Stimulated activated CD8-positive, alpha-beta memory T cell treated with anti-CD3 and anti-CD28 coated beads, Interleukin-4, amount 100 ng/mL, for 4 hours (primary cell): ENCODE data around the gene ACTR1A.

ENCODE experiments used
- DNase-seq, 2 donors: peaks; one replicate each; pipeline ENCODE4 v3.0.0-alpha.2; 2020; ENCODE audit warnings: low read depth in 2 of 2, low spot score in 1 of 2

Gene ACTR1A

GRCh38 chr10:102485093-102485784 is 17.3 kb downstream of the ACTR1A start:
- no peak for DNase-seq

DNA sequence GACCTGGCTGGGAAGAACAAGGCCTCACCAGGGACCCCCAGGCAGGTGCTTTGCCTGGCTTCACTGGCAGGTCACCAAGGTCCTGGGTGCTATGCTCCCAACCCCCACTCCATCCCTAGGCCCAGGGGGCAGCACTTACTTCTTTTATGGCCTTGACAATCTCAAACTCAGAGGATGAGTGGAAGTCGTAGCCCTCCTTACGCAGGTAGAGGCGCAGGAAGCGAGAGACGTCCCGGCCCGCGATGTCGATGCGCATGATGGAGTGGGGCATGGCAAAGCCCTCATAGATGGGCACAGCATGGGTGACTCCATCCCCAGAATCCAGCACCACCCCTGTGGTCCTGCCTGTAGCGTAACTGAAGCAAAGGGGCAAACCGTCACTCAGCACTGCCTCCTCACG is 18.5 kb downstream of the ACTR1A start:
- no peak for DNase-seq

GRCh38 chr10:102480396-102480795 is 22.1 kb downstream of the ACTR1A start:
- DNase-seq: no peak

- DNase-seq: no peak
These were observed 22.9 kb downstream of the ACTR1A start for GRCh38 chr10:102479651-102480050.

DNA sequence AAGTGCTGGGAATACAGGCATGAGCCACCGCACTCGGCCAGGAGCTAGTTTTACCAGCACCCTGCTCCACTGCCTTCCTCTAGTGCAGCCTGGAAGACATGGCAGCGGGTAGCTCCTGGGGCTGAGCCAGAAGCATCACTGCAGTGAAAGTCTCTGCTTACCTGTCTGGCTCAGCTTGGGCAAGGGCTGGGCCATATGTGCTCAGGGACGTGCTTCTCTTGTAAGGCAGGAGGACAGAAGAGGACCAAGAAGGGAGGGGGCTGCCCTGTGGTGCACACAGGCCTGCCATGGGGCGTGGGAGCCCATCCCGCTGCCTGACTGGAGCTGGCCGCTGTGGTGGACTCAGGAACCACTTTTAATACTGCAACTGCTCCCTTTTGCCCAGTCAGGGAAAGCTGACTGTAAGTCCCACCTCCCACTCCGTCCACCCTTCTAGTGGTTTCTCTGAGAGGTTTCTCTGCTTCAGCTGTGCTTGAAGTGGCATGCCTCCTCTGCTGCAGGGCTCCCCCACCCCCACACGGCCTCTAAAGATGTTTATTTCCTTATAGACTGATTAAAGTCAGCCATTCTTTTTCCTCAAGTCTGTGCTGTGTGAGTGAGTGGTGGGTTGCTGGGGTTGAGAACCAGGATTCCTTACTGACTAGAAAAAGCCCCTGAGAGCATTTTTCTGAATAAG is 25.9 kb downstream of the ACTR1A start:
- DNase-seq: no peak

DNA sequence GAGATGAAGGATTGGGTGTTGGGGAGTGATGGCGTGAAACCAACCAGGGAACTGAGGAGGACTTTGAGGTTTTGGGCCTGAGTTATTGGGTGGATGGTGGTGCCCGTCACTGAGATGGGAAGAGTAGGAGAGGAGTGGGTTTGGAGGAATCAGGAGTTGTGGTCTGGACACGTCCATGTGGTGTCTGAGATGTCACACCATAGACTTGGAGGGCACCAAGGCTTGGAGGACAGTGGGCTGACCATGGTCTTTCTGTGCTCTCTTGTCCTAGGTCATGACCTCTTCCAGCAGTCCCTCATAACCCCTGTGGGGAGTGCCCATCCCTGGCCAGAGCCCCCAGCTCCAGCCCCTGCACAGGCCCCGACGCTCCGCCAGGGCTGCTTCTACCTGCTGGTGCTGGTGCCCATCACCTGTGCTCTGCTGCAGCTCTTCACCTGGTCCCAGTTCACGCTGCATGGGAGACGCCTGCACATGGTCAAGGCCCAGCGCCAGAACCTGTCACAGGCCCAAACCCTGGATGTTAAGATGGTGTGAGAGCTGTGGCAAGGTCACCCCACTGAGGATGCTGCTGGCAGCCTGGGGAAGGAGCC is 27.0 kb downstream of the ACTR1A start:
- DNase-seq: no peak

DNA sequence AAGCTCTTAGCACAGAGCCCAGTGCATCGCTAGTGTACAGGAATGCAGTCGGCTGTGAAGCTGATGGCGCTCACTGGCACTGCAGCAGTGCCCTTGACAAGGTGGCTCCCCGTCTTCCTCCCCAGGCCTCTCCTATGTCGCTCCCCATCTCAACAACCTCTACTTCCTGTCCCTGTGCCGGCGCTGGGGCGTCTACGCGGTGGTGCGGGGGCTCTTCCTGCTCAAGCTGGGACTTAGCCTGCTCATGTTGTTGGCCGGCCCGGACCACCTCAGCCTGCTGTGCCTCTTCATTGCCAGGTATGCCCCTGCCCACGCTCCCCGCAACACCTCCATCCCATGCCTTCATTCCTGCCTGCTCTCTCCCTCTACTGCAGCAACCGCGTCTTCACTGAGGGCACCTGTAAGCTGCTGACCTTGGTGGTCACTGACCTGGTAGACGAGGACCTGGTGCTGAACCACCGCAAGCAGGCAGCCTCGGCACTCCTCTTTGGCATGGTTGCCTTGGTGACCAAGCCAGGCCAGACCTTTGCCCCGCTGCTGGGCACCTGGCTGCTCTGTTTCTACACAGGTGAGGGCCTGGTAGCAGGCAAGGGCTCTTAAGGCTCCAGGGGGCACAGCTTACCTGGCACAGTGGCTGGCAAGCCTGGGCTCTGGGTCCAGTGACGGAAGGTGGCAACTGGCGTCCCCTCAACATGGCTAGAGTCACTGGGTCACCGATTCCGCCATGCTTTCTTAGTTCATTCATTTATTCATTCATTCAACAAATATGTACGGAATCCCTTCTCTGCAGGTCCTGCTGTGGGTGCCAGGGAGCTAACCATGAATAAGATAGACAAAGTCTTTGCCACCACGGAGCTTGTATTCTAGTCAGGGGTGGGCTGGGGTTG is 28.8 kb downstream of the ACTR1A start:
- no peak for DNase-seq

DNA sequence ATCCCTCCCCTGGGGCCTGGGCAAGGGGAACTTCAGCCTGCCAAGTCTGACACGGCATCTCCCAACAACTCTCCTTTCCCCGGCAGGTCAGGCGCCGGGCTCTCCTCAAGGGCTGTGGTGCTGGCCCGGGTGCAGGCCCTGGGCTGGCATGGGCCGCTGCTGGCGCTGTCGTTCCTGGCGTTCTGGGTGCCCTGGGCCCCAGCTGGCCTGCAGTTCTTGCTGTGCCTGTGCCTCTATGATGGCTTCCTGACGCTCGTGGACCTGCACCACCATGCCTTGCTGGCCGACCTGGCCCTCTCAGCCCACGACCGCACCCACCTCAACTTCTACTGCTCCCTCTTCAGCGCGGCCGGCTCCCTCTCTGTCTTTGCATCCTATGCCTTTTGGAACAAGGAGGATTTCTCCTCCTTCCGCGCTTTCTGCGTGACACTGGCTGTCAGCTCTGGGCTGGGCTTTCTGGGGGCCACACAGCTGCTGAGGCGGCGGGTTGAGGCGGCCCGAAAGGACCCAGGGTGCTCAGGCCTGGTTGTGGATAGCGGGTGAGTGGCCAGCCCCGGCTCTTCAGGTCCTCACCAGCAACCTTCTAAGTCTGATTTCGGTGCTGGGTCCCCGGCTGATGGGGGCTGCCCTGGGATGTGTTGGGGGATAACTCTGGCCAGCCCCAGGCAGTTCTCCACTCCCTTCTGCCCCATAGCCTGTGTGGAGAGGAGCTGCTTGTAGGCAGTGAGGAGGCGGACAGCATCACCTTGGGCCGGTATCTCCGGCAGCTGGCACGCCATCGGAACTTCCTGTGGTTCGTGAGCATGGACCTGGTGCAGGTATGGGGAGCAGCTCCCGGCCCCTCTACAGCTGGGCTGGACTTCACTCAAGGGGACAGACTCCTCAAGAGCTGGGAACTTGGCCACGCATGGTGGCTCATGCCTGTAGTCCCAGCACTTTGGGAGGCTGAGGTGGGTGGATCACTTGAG is 31.6 kb downstream of the ACTR1A start:
- DNase-seq: no peak

DNA sequence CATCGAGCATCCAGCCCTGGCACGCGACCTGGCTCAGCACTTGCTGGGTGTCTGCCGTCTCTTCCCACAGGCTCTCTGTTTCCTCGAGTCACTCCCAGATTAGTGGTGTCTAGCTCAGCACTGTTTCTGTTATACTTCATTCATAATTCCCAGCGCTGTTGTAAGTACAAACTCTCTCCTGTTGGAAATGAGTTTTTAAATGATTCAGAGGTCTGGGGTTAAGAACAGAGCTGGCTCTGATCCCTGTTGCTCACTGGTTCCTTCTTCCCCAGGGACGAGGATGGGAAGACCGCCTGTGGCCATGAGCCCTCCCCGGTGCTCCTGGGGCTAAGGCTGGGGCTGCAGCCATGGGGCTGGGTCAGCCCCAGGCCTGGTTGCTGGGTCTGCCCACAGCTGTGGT is 33.8 kb downstream of the ACTR1A start:
- no peak for DNase-seq

GRCh38 chr10:102467971-102468438 is 34.5 kb downstream of the ACTR1A start:
- no peak for DNase-seq

GRCh38 chr10:102467318-102467717 is 35.2 kb downstream of the ACTR1A start:
- DNase-seq: no peak

DNA sequence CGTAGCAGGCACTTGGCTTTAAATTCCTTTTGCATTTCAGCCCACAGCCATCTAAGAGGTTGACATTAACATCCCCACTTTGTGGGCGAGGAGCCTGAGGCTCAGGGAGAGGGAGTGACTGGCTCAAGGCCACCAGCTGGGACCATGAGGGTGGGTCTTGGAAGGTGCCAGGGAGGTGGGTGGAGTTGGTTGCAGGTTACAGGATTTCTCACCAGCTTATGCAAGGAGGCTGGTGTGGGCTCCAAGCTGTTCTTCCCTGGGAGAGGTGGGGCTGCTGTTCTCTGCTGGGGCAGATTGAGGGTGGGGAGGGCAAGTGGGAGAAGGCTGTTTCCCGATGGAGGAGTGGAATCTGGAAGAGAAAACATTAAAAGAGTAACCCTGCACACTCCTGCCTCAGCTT is 37.0 kb downstream of the ACTR1A start:
- DNase-seq: no peak

- DNase-seq: no peak
These were observed 38.5 kb downstream of the ACTR1A start for GRCh38 chr10:102463983-102464382.

GRCh38 chr10:102462512-102463054 is 39.9 kb downstream of the ACTR1A start:
- no peak for DNase-seq

DNA sequence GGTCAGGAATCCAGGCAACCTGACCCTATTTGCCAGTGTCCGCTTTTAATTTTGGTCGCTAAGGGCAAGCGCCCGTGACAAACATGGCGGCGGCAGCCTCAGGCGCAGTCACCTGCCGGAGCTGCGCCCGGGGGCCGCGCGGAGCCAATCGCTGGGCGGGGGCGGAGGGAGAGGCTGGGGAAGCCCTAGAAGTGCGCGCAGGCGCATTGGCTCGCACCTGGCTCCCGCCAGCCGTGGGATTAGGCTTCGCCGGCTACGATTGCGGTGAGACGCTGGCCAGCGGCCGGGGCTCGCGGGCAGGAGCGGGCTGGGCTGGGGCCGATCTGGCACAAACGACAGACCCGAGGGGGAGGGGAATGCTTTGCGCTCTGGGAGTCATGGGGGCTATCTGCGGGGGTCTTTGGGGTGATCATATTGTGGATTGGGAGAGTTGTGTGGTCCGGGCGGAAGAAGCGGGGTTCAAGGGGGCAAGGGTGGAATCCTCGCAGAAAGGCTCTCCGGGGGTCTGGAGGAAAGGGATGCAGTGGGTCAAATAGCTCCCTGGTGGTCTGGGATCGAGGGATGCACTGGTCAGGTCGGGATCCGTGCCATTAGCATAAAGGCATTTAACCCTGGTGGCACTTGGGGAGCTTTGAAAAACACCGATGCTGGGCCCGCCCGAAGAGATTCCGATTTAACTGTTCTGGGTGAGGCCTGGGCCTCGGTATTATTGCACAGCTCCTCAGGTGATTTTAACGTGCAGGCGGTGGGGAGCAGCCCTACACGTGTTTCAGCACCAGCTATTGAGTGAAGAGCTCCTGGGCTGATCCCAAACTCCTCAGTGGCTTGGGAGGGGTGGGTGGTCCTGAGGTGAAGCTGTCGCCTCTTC is 41.1 kb downstream of the ACTR1A start:
- peak; percentile 79 to 86 for DNase-seq

DNA sequence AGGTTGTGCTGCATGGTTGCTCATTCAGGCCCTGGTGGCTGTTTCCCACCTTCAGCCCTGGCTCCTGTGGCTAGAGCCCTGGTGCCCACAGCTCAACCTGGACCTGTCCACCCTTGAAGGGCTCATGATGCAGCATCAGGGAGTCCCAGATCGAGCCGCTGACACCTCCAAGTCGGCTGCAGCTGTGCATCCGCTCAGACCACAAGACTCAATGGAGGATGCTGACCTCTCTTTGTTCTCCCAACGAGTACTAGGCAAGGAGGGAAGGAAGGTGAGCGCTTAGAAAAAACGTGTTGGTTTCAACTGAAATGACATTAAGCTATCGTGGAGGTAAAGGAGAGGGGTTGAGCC is 41.7 kb downstream of the ACTR1A start:
- DNase-seq: no peak

- no peak for DNase-seq
These were observed 43.9 kb downstream of the ACTR1A start for GRCh38 chr10:102458656-102459055.

DNA sequence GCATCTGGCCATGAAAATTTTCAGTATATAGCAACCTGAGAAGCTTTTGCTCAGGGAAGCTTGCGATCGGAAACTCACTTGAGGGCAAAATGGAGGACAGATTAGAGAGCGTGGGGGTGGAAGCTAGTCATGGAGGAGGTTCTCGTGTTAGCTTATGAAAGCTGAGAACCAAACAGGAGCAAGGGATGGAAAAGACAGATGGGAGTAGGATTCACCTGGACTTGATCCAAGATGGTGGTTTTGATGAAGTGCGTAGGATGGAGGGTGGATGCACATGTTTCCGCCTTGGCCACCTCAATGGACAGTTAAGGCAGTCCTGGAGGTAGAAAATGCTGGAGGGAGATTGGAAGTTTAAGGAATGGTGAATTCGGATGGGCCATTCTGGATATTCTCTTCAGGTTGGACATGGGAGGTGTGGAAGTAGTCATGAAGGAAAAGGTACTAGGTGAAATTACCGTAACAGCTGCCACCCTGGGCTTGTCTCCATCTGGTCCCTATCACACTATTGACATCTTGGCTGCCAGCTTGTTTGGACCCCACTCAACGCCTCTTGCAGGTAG is 44.8 kb downstream of the ACTR1A start:
- DNase-seq: no peak
